K562 (cell line): ENCODE measurements around the gene ZDHHC17. TPM values are rescaled to one million over a fixed set of nuclear protein-coding genes. Genes with fewer than 3 reads are reported as not detected.

Source experiments
- ATAC-seq: fragments of 200-7000 bp; cut with Tn5 transposase; 3 replicates; pipeline ENCODE4 v1.9.1; 2020; ENCODE audit warnings: moderate library complexity
- BruUV-seq: library from RNA; stranded (reverse); fragments of 400-500 nt; replicated peaks from 2 replicates; lab custom pipeline; 2021; lab: Mats Ljungman, UMichigan
- CTCF ChIA-PET: fragments of 300-600 bp; formaldehyde crosslinking; extraction: SDS; loops from one replicate; lab custom pipeline; 2021; ENCODE audit warnings: low intra/inter-chr PET ratio; lab: Yijun Ruan, JAX
- POLR2A ChIA-PET: fragments of 300-600, 350-650 bp; sonication (Branson Sonifier 250); formaldehyde crosslinking; extraction: SDS; loops from one replicate; lab custom pipeline; 2021; ENCODE audit warnings: antibody characterized with exemption, inconsistent platforms; lab: Yijun Ruan, JAX
- DNase-seq, 4 experiments: peaks; one replicate each; pipeline versions ENCODE4 v3.0.0 to v3.0.0-alpha.2; 2011 to 2018; ENCODE audit warnings: low spot score in 3 of 4, mixed read lengths in 3 of 4; ENCODE audit errors: extremely low read depth in 1 of 4
- FAIRE-seq: peaks from 2 replicates; lab custom pipeline; 2011; peaks lifted over from hg19 to GRCh38; lab: Jason Lieb, UNC
- H2AFZ ChIP-seq: 2 replicates; pipeline ENCODE4 v1.6.0; 2011; ENCODE audit warnings: low read depth, low read length, control low read depth, inconsistent platforms
- H3K27ac ChIP-seq: fragments of 200-600 bp; 3 replicates; pipeline ENCODE4 v1.8.0; 2011; ENCODE audit warnings: low read depth, mild to moderate bottlenecking, control low read depth, inconsistent platforms, low read length, moderate library complexity, mixed read lengths; ENCODE audit errors: extremely low read depth
- H3K27me3 ChIP-seq, 2 experiments: fragments of 300-600 bp in 1 of 2; 2 replicates in 1 of 2; 3 replicates in 1 of 2; pipeline versions ENCODE4 v1.6.0 to v1.8.0; 2011; ENCODE audit warnings: inconsistent platforms in 2 of 2, low read length in 2 of 2, mild to moderate bottlenecking in 1 of 2, mixed read lengths in 1 of 2, moderate library complexity in 1 of 2; ENCODE audit not compliant: control insufficient read depth in 2 of 2, insufficient read depth in 2 of 2
- H3K36me3 ChIP-seq: fragments of 300-600 bp; 3 replicates; pipeline ENCODE4 v1.8.0; 2011; ENCODE audit warnings: mild to moderate bottlenecking, low read length, inconsistent platforms; ENCODE audit not compliant: control insufficient read depth, insufficient read depth
- H3K4me1 ChIP-seq, 2 experiments: fragments of 200-600 bp in 1 of 2; replicated peaks in 1 of 2; 2 replicates in 1 of 2; 3 replicates in 1 of 2; pipeline versions ENCODE4 v1.5.1 to v1.8.0; 2011; ENCODE audit warnings: inconsistent platforms in 2 of 2, low read length in 2 of 2, mild to moderate bottlenecking in 1 of 2, mixed read lengths in 1 of 2, moderate library complexity in 1 of 2; ENCODE audit not compliant: control insufficient read depth in 2 of 2, insufficient read depth in 2 of 2
- H3K4me2 ChIP-seq: 2 replicates; pipeline ENCODE4 v1.6.1; 2011; ENCODE audit warnings: low read length, control low read depth, inconsistent platforms, mixed read lengths; ENCODE audit not compliant: insufficient read depth
- H3K4me3 ChIP-seq: fragments of 200-600 bp; sonication (generic), shearing (Covaris generic); 2 replicates; pipeline ENCODE4 v1.5.1; 2016; ENCODE audit warnings: control low read depth, inconsistent platforms
- H3K79me2 ChIP-seq: fragments of 200-600 bp; 3 replicates; pipeline ENCODE4 v1.8.0; 2011; ENCODE audit warnings: low read length, inconsistent platforms; ENCODE audit not compliant: control insufficient read depth, insufficient read depth
- H3K9ac ChIP-seq, 2 experiments: 2 replicates each; pipeline versions ENCODE4 v1.6.0 to v1.6.1; 2011; ENCODE audit warnings: low read depth in 2 of 2, low read length in 2 of 2, control low read depth in 1 of 2, inconsistent platforms in 1 of 2, mild to moderate bottlenecking in 1 of 2, mixed read lengths in 1 of 2; ENCODE audit not compliant: insufficient read depth in 1 of 2
- H3K9me1 ChIP-seq: one replicate; pipeline ENCODE4 v1.6.0; 2011; ENCODE audit warnings: inconsistent platforms, mild to moderate bottlenecking, low read length, moderate library complexity; ENCODE audit not compliant: control insufficient read depth, insufficient read depth
- H3K9me3 ChIP-seq: replicated peaks from 2 replicates; pipeline ENCODE4 v1.5.1; 2011; ENCODE audit warnings: low read depth, low read length, inconsistent platforms; ENCODE audit not compliant: control insufficient read depth, insufficient read depth
- H4K20me1 ChIP-seq: replicated peaks from 2 replicates; pipeline ENCODE4 v1.6.1; 2011; ENCODE audit warnings: low read length, inconsistent platforms, mixed read lengths; ENCODE audit not compliant: control insufficient read depth, insufficient read depth
- ATF7 ChIP-seq: fragments of 450-650 bp; IDR thresholded peaks from 2 replicates; pipeline ENCODE4 v1.7.1; 2014; ENCODE audit warnings: mild to moderate bottlenecking, moderate library complexity
- FOXP1 ChIP-seq: sonication (generic); formaldehyde crosslinking; IDR thresholded peaks from 2 replicates; pipeline ENCODE4 v1.8.0; 2022; ENCODE audit warnings: mild to moderate bottlenecking, missing genetic modification reagents
- MAFG ChIP-seq: fragments of 450-650 bp; conservative IDR thresholded peaks from 2 replicates; pipeline ENCODE4 v1.6.1; 2016; ENCODE audit warnings: missing genetic modification characterization, missing compliant biosample characterization
- NBN ChIP-seq: fragments of 450-650 bp; IDR thresholded peaks from 2 replicates; pipeline ENCODE4 v1.6.1; 2016; ENCODE audit warnings: low read depth, mild to moderate bottlenecking
- PHF20 ChIP-seq: fragments of 450-650 bp; IDR thresholded peaks from 2 replicates; pipeline ENCODE4 v1.6.1; 2018; ENCODE audit not compliant: partially characterized antibody
- TCF7 ChIP-seq: sonication (generic); IDR thresholded peaks from 2 replicates; pipeline ENCODE4 v1.6.1; 2016; ENCODE audit warnings: antibody characterized with exemption, borderline replicate concordance
- ZNF436 ChIP-seq: fragments of 250-450, 450-650 bp; sonication (Bioruptor Pico); formaldehyde crosslinking; IDR thresholded peaks from 2 replicates; pipeline ENCODE4 v1.7.0; 2020; ENCODE audit warnings: mild to moderate bottlenecking
- WGBS: fragments of 100-300 bp; shearing (Covaris generic); methylation state at CpG from one replicate; pipeline ENCODE4 v1.1.6; 2016; ENCODE audit warnings: low coverage, mixed read lengths; ENCODE audit not compliant: insufficient coverage; ENCODE audit errors: missing lambda C conversion rate; 5-methylcytosine and 5-hydroxymethylcytosine counted together
- in situ Hi-C: fragments of 300-500 bp; cut with MboI; formaldehyde crosslinking; loops from 4 replicates; pipeline ENCODE4 v1.15.0; 2018; ENCODE audit warnings: inconsistent platforms, mixed read lengths
- intact Hi-C: fragments of 100-400 bp; cut with micrococcal nuclease; formaldehyde crosslinking; loops from 2 replicates; pipeline ENCODE4 v1.14.2; 2022
- polyA plus RNA-seq, 8 experiments: library from polyadenylated mRNA; depleted of rRNA in 4 of 8; stranded (reverse) in 5 of 8; unstranded in 3 of 8; fragments of >200 nt; fragmentation: Nextera tagmentation in 2 of 8; fragmentation: Illumina TruSeq in 1 of 8; extraction: Ambion mirVana in 2 of 8; extraction: Trizol in 1 of 8; gene quantifications; 2 replicates each; pipeline versions ENCODE4 v1.2.1 to v1.2.3, GENCODE V29; 2011 to 2014; ENCODE audit warnings: inconsistent platforms in 1 of 8, missing spikeins in 1 of 8
- total RNA-seq, 7 experiments: library from RNA; depleted of rRNA in 6 of 7; stranded (reverse); fragments of >200 nt in 6 of 7; fragmentation: Illumina TruSeq in 2 of 7; extraction: Trizol in 2 of 7; gene quantifications; 2 replicates each; pipeline versions ENCODE4 v1.2.1 to v1.2.3, GENCODE V29; 2011 to 2021; ENCODE audit warnings: low replicate concordance in 1 of 7
- TF ChIP-seq, protein P1 (sequence below): sonication (generic); formaldehyde crosslinking; IDR thresholded peaks from 2 replicates; pipeline ENCODE4 v1.8.1; 2022; ENCODE audit warnings: missing genetic modification reagents

The ZDHHC17 gene
- total and polyA plus RNA-seq, 9 of the 15 experiments (the other 6 are each of a cell fraction or from before 2014, with no cell fraction given), result 6.7 to 66.0 (median 27.5) TPM

DNA sequence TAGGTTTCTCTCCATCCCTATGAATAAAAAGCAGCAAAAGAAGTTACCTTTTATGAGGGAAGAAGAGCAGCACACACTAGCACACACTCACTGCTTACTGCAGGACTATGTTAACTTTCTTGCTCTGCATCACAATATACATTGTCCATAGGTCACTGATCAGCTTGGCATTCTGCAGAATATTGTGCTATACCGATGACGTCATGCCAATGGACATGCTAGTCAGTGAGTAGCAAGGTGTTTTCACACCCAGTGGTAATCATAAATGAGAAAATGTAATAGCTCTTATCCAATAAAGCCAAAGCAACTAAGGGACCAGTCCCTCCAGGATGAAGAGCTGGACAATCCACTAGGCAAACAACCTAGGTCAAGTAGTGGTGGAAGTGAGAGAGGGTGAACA lies 16.7 kb upstream of the ZDHHC17 start (continued):
- peak; percentile 86 for TF ChIP-seq ATF7

- POLR2A ChIA-PET, result interaction anchor here (1.8 kb wide), 1 partner anchor 9 kb away, joined by 4 read pairs; no protein-coding TSS in a partner anchor
- H2AFZ ChIP-seq, result peak overlapping the region; percentile 47; the same call in 1 of the 2 replicates
- no peak for TF ChIP-seq TCF7
- TF ChIP-seq NBN, result no peak
- TF ChIP-seq ZNF436 (CRISPR knock-in tag), result no peak
- TF ChIP-seq FOXP1 (CRISPR knock-in tag), result no peak
- no peak for TF ChIP-seq MAFG (tag)
- no peak for TF ChIP-seq PHF20
- TF ChIP-seq, protein P1, sequence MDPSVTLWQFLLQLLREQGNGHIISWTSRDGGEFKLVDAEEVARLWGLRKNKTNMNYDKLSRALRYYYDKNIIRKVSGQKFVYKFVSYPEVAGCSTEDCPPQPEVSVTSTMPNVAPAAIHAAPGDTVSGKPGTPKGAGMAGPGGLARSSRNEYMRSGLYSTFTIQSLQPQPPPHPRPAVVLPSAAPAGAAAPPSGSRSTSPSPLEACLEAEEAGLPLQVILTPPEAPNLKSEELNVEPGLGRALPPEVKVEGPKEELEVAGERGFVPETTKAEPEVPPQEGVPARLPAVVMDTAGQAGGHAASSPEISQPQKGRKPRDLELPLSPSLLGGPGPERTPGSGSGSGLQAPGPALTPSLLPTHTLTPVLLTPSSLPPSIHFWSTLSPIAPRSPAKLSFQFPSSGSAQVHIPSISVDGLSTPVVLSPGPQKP (CRISPR knock-in tag), result no peak
- H3K4me3 ChIP-seq, result no peak overlapping the region
- DNase-seq (no peak), FAIRE-seq (peak; percentile 6), ATAC-seq (peak; percentile 51; the same call in 2 of the 3 replicates)
- no peak overlapping the region for H3K4me2 ChIP-seq
- CTCF ChIA-PET, result no interaction called here
- no peaks in the 10 kb centered on the region for H4K20me1 ChIP-seq
- H3K9me3 ChIP-seq, result no peaks in the 10 kb centered on the region
- BruUV-seq, result no TSS peak
- no peak overlapping the region for H3K27ac ChIP-seq
- H3K9me1 ChIP-seq, result no peaks in the 10 kb centered on the region
- WGBS, result 49% methylated on average over 9 of the region's 9 CpGs
- no peaks in the 10 kb centered on the region; a peak in 1 of 5 replicates for H3K4me1 ChIP-seq
- no peaks in the 10 kb centered on the region for H3K36me3 ChIP-seq
- intact Hi-C loops, result no loop called here
- in situ Hi-C loops, result no loop called here
- H3K27me3 ChIP-seq, result no peaks in the 10 kb centered on the region
- H3K79me2 ChIP-seq, result no peaks in the 10 kb centered on the region
- no peak overlapping the region; a peak in 1 of 4 replicates for H3K9ac ChIP-seq
Observed at GRCh38 chr12:76755829-76756379, 8.0 kb upstream of the ZDHHC17 start.
